Brain microvascular endothelial cell (primary cell): ENCODE results near the gene FBXW12.
A peak's percentile ranks its signal among the peaks of the same experiment; 100 is the strongest.

Experiments used
- DNase-seq: peaks from one replicate; pipeline ENCODE4 v3.0.0-alpha.2; 2020
- H3K27ac ChIP-seq: fragments of 250-450 bp; sonication (Bioruptor Pico); 2 replicates; pipeline ENCODE4 v1.5.1; 2020; ENCODE audit warnings: mild to moderate bottlenecking, moderate library complexity
- H3K27me3 ChIP-seq: fragments of 250-450 bp; sonication (Bioruptor Pico); replicated peaks from 2 replicates; pipeline ENCODE4 v1.5.1; 2020; ENCODE audit warnings: mild to moderate bottlenecking
- H3K36me3 ChIP-seq: fragments of 250-450 bp; sonication (Bioruptor Pico); replicated peaks from 2 replicates; pipeline ENCODE4 v1.5.1; 2020; ENCODE audit warnings: mild to moderate bottlenecking
- H3K4me3 ChIP-seq: 2 replicates; pipeline ENCODE4 v1.5.1; 2011; ENCODE audit warnings: low read depth, mild to moderate bottlenecking, control low read depth, low read length, moderate library complexity
- in situ Hi-C: cut with HindIII; loops from 2 replicates; pipeline ENCODE4 v1.10.0; 2017; ENCODE audit warnings: low sequenced_read_pairs, low pct_ligation_motif_present
- TF ChIP-seq, protein P1 (sequence below): IDR thresholded peaks from 2 replicates; pipeline ENCODE4 v1.5.1; 2011; ENCODE audit warnings: low read depth, mild to moderate bottlenecking, moderate library complexity, low read length, control low read depth, inconsistent platforms; ENCODE audit errors: missing control alignments

The FBXW12 gene

GRCh38 chr3:48429317-48429959 is 57.4 kb downstream of the FBXW12 start:
- peak overlapping the region; percentile 65 for H3K4me3 ChIP-seq
- H3K27me3 ChIP-seq, result no peaks in the 10 kb centered on the region
- TF ChIP-seq, protein P1, sequence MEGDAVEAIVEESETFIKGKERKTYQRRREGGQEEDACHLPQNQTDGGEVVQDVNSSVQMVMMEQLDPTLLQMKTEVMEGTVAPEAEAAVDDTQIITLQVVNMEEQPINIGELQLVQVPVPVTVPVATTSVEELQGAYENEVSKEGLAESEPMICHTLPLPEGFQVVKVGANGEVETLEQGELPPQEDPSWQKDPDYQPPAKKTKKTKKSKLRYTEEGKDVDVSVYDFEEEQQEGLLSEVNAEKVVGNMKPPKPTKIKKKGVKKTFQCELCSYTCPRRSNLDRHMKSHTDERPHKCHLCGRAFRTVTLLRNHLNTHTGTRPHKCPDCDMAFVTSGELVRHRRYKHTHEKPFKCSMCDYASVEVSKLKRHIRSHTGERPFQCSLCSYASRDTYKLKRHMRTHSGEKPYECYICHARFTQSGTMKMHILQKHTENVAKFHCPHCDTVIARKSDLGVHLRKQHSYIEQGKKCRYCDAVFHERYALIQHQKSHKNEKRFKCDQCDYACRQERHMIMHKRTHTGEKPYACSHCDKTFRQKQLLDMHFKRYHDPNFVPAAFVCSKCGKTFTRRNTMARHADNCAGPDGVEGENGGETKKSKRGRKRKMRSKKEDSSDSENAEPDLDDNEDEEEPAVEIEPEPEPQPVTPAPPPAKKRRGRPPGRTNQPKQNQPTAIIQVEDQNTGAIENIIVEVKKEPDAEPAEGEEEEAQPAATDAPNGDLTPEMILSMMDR, result no peak
- H3K36me3 ChIP-seq, result peaks cover 2% of the 10 kb centered on the region
- DNase-seq, result no peak
- H3K27ac ChIP-seq, result no peak overlapping the region
- in situ Hi-C loops, result loop anchor here (25.0 kb wide), 1 partner anchor 167 kb away; no protein-coding TSS in a partner anchor

GRCh38 chr3:48429960-48430707 is 58.1 kb downstream of the FBXW12 start, which contains the start of gene PLXNB1:
Gene PLXNB1 (minus strand): TSS chr3:48430086. CDS start chr3:48424611, 5,475 bp downstream.
- H3K36me3 ChIP-seq, result peaks cover 2% of the 10 kb centered on the region
- TF ChIP-seq, protein P1, result no peak
- no peaks in the 10 kb centered on the region for H3K27me3 ChIP-seq
- H3K4me3 ChIP-seq, result peak within 1 kb of the TSS; percentile 65
- no peak for DNase-seq
- no peak within 1 kb of the TSS for H3K27ac ChIP-seq
- in situ Hi-C loops, result loop anchor here (25.0 kb wide), 1 partner anchor 168 kb away; no protein-coding TSS in a partner anchor

GRCh38 chr3:48430708-48431101 is 58.7 kb downstream of the FBXW12 start:
- no peak overlapping the region for H3K27ac ChIP-seq
- no peak overlapping the region for H3K4me3 ChIP-seq

GRCh38 chr3:48431224-48432029 is 59.4 kb downstream of the FBXW12 start:
- H3K27me3 ChIP-seq, result no peaks in the 10 kb centered on the region
- no peak overlapping the region for H3K4me3 ChIP-seq
- H3K36me3 ChIP-seq, result peaks cover 2% of the 10 kb centered on the region
- in situ Hi-C loops, result loop anchor here (25.0 kb wide), 1 partner anchor 169 kb away; no protein-coding TSS in a partner anchor
- no peak overlapping the region for H3K27ac ChIP-seq
- TF ChIP-seq, protein P1, result no peak
- no peak for DNase-seq

More at GRCh38 chr3:48430708-48431101, 58.7 kb downstream of the FBXW12 start:
- in situ Hi-C loops, result loop anchor here (25.0 kb wide), 1 partner anchor 168 kb away; no protein-coding TSS in a partner anchor
- peaks cover 2% of the 10 kb centered on the region for H3K36me3 ChIP-seq
- H3K27me3 ChIP-seq, result no peaks in the 10 kb centered on the region
- DNase-seq, result no peak
- TF ChIP-seq, protein P1, result no peak
